Endothelial cell (in vitro differentiated cells): ENCODE results near the gene UTP14A. TPM values are rescaled to one million over a fixed set of nuclear protein-coding genes. Genes with fewer than 3 reads are reported as not detected.
"Not testable (repeated sequence)": the region's sequence is repeated elsewhere in the genome, so short reads cannot be mapped to it uniquely, and the experiment has no call there.

Experiments used
- DNase-seq: peaks from one replicate; pipeline ENCODE4 v3.0.0; 2021; ENCODE audit warnings: low spot score
- H3K27ac Mint-ChIP-seq: one replicate; pipeline ENCODE4 v1.8.0; 2021; ENCODE audit warnings: mixed read lengths, inconsistent platforms; ENCODE audit not compliant: unreplicated experiment
- H3K27me3 Mint-ChIP-seq: one replicate; pipeline ENCODE4 v1.8.0; 2021; ENCODE audit warnings: mild to moderate bottlenecking, moderate library complexity, mixed read lengths, inconsistent platforms; ENCODE audit not compliant: unreplicated experiment
- H3K36me3 Mint-ChIP-seq: one replicate; pipeline ENCODE4 v1.8.0; 2021; ENCODE audit warnings: mild to moderate bottlenecking, low read depth, mixed read lengths, inconsistent platforms; ENCODE audit not compliant: unreplicated experiment
- H3K4me1 Mint-ChIP-seq: one replicate; pipeline ENCODE4 v1.8.0; 2021; ENCODE audit warnings: mild to moderate bottlenecking, mixed read lengths, inconsistent platforms; ENCODE audit not compliant: unreplicated experiment
- H3K4me3 Mint-ChIP-seq: one replicate; pipeline ENCODE4 v1.8.0; 2021; ENCODE audit warnings: mild to moderate bottlenecking, mixed read lengths, inconsistent platforms; ENCODE audit not compliant: unreplicated experiment
- H3K9me3 Mint-ChIP-seq: one replicate; pipeline ENCODE4 v1.8.0; 2021; ENCODE audit warnings: mixed read lengths, inconsistent platforms; ENCODE audit not compliant: unreplicated experiment
- CTCF ChIP-seq: fragments of 200-600 bp; sonication (generic); IDR thresholded peaks from one replicate; pipeline ENCODE4 v1.5.0; 2021; ENCODE audit warnings: antibody characterized with exemption; ENCODE audit not compliant: unreplicated experiment
- long read RNA-seq: library from polyadenylated mRNA; unstranded; transcript quantifications from one replicate; pipeline ENCODE4 v2.0.0, GENCODE V29; 2020; ENCODE audit not compliant: unreplicated experiment
- total RNA-seq: library from RNA; stranded (reverse); fragmentation: NEBNext Ultra II Directional; extraction: Animal tissue kit (Norgen Biotek cat#: 25700); gene quantifications from one replicate; pipeline ENCODE4 v1.2.1, GENCODE V29; 2021; ENCODE audit not compliant: unreplicated experiment

Gene UTP14A, protein sequence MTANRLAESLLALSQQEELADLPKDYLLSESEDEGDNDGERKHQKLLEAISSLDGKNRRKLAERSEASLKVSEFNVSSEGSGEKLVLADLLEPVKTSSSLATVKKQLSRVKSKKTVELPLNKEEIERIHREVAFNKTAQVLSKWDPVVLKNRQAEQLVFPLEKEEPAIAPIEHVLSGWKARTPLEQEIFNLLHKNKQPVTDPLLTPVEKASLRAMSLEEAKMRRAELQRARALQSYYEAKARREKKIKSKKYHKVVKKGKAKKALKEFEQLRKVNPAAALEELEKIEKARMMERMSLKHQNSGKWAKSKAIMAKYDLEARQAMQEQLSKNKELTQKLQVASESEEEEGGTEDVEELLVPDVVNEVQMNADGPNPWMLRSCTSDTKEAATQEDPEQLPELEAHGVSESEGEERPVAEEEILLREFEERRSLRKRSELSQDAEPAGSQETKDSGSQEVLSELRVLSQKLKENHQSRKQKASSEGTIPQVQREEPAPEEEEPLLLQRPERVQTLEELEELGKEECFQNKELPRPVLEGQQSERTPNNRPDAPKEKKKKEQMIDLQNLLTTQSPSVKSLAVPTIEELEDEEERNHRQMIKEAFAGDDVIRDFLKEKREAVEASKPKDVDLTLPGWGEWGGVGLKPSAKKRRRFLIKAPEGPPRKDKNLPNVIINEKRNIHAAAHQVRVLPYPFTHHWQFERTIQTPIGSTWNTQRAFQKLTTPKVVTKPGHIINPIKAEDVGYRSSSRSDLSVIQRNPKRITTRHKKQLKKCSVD
- total RNA-seq, result 22.1 TPM
- long read RNA-seq, transcript UTP14A-201 (15 exons, 2,488 nt), result major isoform, 9 of 14 reads
- long read RNA-seq, partial matches to known transcripts, result 4 of 14 reads
- long read RNA-seq, other reads (novel, unspliced or antisense), result 1 of 14 reads

- Mint-ChIP-seq H3K9me3 (no peaks in the 10 kb centered on the region), H3K27ac (peak within 1 kb of the TSS; percentile 97), H3K4me1 (no peaks in the 10 kb centered on the region), H3K27me3 (no peaks in the 10 kb centered on the region), H3K4me3 (peak within 1 kb of the TSS; percentile 96), H3K36me3 (peaks cover 8% of the 10 kb centered on the region)
- peak; percentile 66 for DNase-seq
- TF ChIP-seq CTCF, result no peak
Observed at GRCh38 chrX:129905787-129906580, at the start of gene UTP14A. TSS of gene UTP14A (plus strand) at chrX:129906164. CDS start at chrX:129906211, 47 bp downstream.

- not testable (repeated sequence) for H3K36me3 Mint-ChIP-seq, H3K27ac Mint-ChIP-seq, H3K4me1 Mint-ChIP-seq
Observed at GRCh38 chrX:129859134-129859533, 46.8 kb upstream of the UTP14A start.

GRCh38 chrX:129866321-129866720 lies 39.6 kb upstream of the UTP14A start:
- not testable (repeated sequence) for H3K4me3 Mint-ChIP-seq, H3K27me3 Mint-ChIP-seq, H3K27ac Mint-ChIP-seq, DNase-seq, H3K4me1 Mint-ChIP-seq, H3K9me3 Mint-ChIP-seq, H3K36me3 Mint-ChIP-seq

More at GRCh38 chrX:129859134-129859533, 46.8 kb upstream of the UTP14A start:
- not testable (repeated sequence) for H3K27me3 Mint-ChIP-seq, H3K4me3 Mint-ChIP-seq, H3K9me3 Mint-ChIP-seq, DNase-seq

DNA sequence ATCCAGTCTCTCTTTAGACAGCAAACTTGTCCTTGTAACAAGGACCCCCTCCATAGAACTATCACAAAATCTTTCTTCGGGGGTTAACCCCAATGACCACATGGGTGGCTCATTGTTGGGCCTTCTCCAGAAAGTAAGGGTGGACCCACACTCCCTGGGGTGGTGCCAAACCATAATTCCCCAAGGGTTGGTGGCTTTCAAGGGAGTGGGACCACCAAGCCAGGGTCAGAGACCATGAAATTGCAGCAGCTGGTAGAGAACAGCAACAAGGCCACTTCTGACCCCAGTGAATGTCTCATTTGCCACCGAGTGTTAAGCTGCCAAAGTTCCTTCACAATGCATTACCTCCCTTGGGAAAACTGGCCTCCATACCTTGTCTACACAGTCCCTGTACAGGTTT lies 33.4 kb upstream of the UTP14A start:
- Mint-ChIP-seq H3K4me3 (no peak overlapping the region), H3K27ac (no peak overlapping the region), H3K4me1 (no peaks in the 10 kb centered on the region), H3K27me3 (no peaks in the 10 kb centered on the region), H3K36me3 (no peaks in the 10 kb centered on the region), H3K9me3 (no peaks in the 10 kb centered on the region)
- DNase-seq, result no peak
- no peak for TF ChIP-seq CTCF

GRCh38 chrX:129875669-129876068 lies 30.3 kb upstream of the UTP14A start:
- no peak for DNase-seq
- no peaks in the 10 kb centered on the region for H3K4me1 Mint-ChIP-seq
- H3K36me3 Mint-ChIP-seq, result no peaks in the 10 kb centered on the region
- H3K9me3 Mint-ChIP-seq, result no peaks in the 10 kb centered on the region
- no peak overlapping the region for H3K4me3 Mint-ChIP-seq
- H3K27me3 Mint-ChIP-seq, result no peaks in the 10 kb centered on the region
- no peak overlapping the region for H3K27ac Mint-ChIP-seq
- TF ChIP-seq CTCF, result no peak
